KMS-11 (cell line): ENCODE measurements around the gene KLK15.
"Not testable (repeated sequence)": the region's sequence is repeated elsewhere in the genome, so short reads cannot be mapped to it uniquely, and the experiment has no call there.

Experiments used
- H2AFZ ChIP-seq: fragments of 200-600 bp; sonication (generic); 2 replicates; pipeline ENCODE4 v1.6.1; 2016; ENCODE audit warnings: antibody characterized with exemption, mixed run types, low read depth
- H3K27ac ChIP-seq: fragments of 200-600 bp; sonication (generic); 2 replicates; pipeline ENCODE4 v1.6.1; 2016; ENCODE audit warnings: mild to moderate bottlenecking, mixed run types
- H3K27me3 ChIP-seq: fragments of 200-600 bp; sonication (generic); 2 replicates; pipeline ENCODE4 v1.6.1; 2017; ENCODE audit warnings: mild to moderate bottlenecking, low read depth, mixed run types, moderate library complexity; ENCODE audit not compliant: insufficient read depth
- H3K36me3 ChIP-seq: fragments of 200-600 bp; sonication (generic); 2 replicates; pipeline ENCODE4 v1.6.1; 2017; ENCODE audit warnings: mild to moderate bottlenecking, mixed run types; ENCODE audit not compliant: insufficient read depth
- H3K4me1 ChIP-seq: fragments of 200-600 bp; sonication (generic); 2 replicates; pipeline ENCODE4 v1.6.1; 2016; ENCODE audit warnings: mild to moderate bottlenecking, low read depth, mixed run types; ENCODE audit not compliant: poor library complexity, severe bottlenecking
- H3K4me2 ChIP-seq: fragments of 200-600 bp; sonication (generic); 2 replicates; pipeline ENCODE4 v1.7.0; 2016; ENCODE audit warnings: mild to moderate bottlenecking, mixed run types
- H3K4me3 ChIP-seq: fragments of 200-600 bp; sonication (generic); IDR thresholded peaks from 2 replicates; pipeline ENCODE4 v1.6.1; 2017; ENCODE audit warnings: low read depth, low read length, mixed read lengths; ENCODE audit not compliant: insufficient read depth
- H3K79me2 ChIP-seq: fragments of 200-600 bp; sonication (generic); 2 replicates; pipeline ENCODE4 v1.6.1; 2016; ENCODE audit warnings: low read depth, mixed run types; ENCODE audit not compliant: insufficient read depth
- H3K9ac ChIP-seq: fragments of 200-600 bp; sonication (generic); 2 replicates; pipeline ENCODE4 v1.6.1; 2016; ENCODE audit warnings: mild to moderate bottlenecking, mixed run types
- H4K20me1 ChIP-seq: fragments of 200-600 bp; sonication (generic); 2 replicates; pipeline ENCODE4 v1.6.1; 2016; ENCODE audit warnings: mild to moderate bottlenecking, mixed run types; ENCODE audit not compliant: insufficient read depth
- CTCF ChIP-seq: fragments of 200-600 bp; sonication (generic); conservative IDR thresholded peaks from 2 replicates; pipeline ENCODE4 v1.6.1; 2017; ENCODE audit warnings: low read depth, mild to moderate bottlenecking, antibody characterized with exemption, low read length, moderate library complexity, mixed read lengths

The KLK15 gene

GRCh38 chr19:50784710-50785109 lies 48.7 kb downstream of the KLK15 start:
- Histone ChIP-seq H3K4me1 (no peaks in the 10 kb centered on the region), H3K79me2 (no peaks in the 10 kb centered on the region), H3K4me2 (no peak overlapping the region), H4K20me1 (no peaks in the 10 kb centered on the region), H3K27me3 (peaks cover 28% of the 10 kb centered on the region), H3K27ac (no peak overlapping the region), H2AFZ (no peak overlapping the region), H3K36me3 (no peaks in the 10 kb centered on the region), H3K4me3 (no peak overlapping the region), H3K9ac (no peak overlapping the region)
- TF ChIP-seq CTCF, result no peak

- peaks cover 36% of the 10 kb centered on the region for H3K27me3 ChIP-seq
- H3K4me1 ChIP-seq, H4K20me1 ChIP-seq, H3K9ac ChIP-seq, H3K36me3 ChIP-seq, H2AFZ ChIP-seq, H3K4me2 ChIP-seq, H3K27ac ChIP-seq, H3K4me3 ChIP-seq, H3K79me2 ChIP-seq: not testable (repeated sequence)
Observed at GRCh38 chr19:50783848-50784152, 49.6 kb downstream of the KLK15 start.

GRCh38 chr19:50780753-50781435 lies 52.5 kb downstream of the KLK15 start:
- peaks cover 54% of the 10 kb centered on the region for H3K27me3 ChIP-seq
- no peak for TF ChIP-seq CTCF

GRCh38 chr19:50779504-50780457 lies 53.6 kb downstream of the KLK15 start:
- no peak for TF ChIP-seq CTCF
- H3K4me3 ChIP-seq, result no peak overlapping the region
- peaks cover 62% of the 10 kb centered on the region for H3K27me3 ChIP-seq
- no peak overlapping the region for H2AFZ ChIP-seq
- H4K20me1 ChIP-seq, result no peaks in the 10 kb centered on the region
- no peak overlapping the region for H3K27ac ChIP-seq
- H3K4me1 ChIP-seq, result no peaks in the 10 kb centered on the region
- no peak overlapping the region for H3K4me2 ChIP-seq
- no peaks in the 10 kb centered on the region for H3K36me3 ChIP-seq
- no peak overlapping the region for H3K9ac ChIP-seq
- H3K79me2 ChIP-seq, result no peaks in the 10 kb centered on the region

More at GRCh38 chr19:50780753-50781435, 52.5 kb downstream of the KLK15 start:
- Histone ChIP-seq H3K4me1 (no peaks in the 10 kb centered on the region), H3K9ac (no peak overlapping the region), H3K4me2 (no peak overlapping the region), H3K27ac (no peak overlapping the region), H3K4me3 (no peak overlapping the region), H2AFZ (no peak overlapping the region), H3K36me3 (no peaks in the 10 kb centered on the region), H4K20me1 (no peaks in the 10 kb centered on the region), H3K79me2 (no peaks in the 10 kb centered on the region)
